ENCODE measurements around the gene CD180. TPM values are rescaled to one million over a fixed set of nuclear protein-coding genes. Genes with fewer than 3 reads are reported as not detected.

Gene CD180
- total RNA-seq, 2 donors from 2014 or later = 0.68 to 1.6 TPM

DNA sequence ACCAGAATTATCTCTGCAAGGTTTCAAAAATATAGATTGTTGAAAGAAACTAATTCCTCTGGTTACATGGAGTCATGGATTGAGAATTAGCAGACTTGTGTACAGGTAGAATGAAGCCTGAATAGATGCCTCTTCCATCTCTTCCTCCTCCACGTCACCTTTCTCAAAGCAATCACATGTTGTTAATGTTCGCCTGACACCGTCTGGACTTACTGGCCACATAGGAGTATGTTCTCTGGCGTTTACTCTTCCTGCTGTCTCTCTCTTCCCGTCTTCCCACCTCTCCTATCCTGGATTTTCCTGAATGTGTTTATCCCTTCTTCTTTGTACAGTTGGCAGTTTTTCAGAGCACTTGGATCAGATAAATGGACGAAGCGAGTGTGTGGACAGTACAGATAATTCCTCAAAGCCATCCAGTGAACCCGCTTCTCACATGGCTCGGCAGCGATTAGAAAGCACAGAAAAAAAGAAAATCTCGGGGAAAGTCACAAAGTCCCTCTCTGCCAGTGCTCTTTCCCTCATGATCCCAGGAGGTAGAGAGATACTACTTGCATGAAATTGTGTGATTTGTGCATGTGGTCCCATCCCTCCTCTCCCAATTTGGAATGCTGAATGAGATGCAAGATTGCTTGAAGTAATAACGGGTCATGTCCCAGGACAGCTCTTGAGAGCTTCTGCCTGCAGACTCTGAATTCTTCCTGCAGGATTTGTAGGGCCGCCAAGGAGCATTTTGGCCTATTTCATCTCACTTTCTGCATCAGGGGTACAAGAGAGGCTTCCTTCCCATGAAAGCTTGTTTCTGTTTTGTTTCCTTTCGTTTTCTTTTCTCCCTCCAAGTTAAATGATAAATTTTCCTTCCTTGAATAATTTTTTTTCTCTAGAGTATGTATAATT, 47.3 kb downstream of the CD180 start:
- ATAC-seq (peak; percentile 10 to 30), DNase-seq (no peak)
- intact Hi-C loops (cut with DNase I) = loop anchor here in 1 of 2 donors (5.0 kb wide), 1 partner anchor 157 kb away; no protein-coding TSS in a partner anchor

DNA sequence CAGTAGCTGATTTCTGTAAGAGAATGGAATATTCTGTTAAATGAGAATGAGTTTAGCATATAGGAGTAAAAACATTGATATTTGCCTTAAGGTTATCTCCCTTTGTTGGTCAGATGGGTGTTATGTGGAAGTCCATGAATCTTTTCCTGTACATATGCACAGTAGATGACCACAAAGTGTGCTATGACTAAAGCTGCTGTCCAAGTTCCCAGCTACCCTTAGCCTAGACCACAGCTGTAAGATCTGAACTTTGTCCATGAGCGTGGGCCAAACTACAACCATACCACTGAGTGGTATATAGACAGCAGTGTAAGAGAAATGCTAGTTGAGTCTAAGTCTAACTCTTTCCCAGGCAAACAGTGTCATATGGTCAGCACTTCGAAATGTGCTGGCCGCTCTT, 48.8 kb downstream of the CD180 start:
- ATAC-seq (no peak), DNase-seq (no peak)
- intact Hi-C loops (cut with DNase I) = loop anchor here in 1 of 2 donors (5.0 kb wide), 1 partner anchor 155 kb away; no protein-coding TSS in a partner anchor

DNA sequence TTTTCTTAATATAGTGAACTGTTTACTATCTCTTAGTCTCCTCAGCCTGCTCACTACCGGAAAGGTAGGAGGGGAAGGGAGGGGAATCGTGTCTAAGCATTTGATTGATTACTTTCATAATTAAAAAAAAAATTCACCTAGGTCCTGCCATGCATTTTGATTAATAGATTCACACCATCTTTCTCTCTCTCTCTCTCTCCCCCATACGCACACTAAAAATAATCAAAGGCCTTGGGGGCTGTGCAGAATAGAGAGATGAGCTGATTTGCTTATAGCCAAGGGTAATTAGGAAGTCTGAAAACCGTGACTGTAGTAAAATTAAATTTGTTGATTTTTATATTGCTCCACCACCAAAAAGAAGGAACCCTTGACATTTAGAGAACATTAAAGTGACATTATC, 49.6 kb downstream of the CD180 start:
- intact Hi-C loops (cut with DNase I) = loop anchor here in 1 of 2 donors (5.0 kb wide), 1 partner anchor 155 kb away; no protein-coding TSS in a partner anchor
- DNase-seq (no peak), ATAC-seq (no peak)

DNA sequence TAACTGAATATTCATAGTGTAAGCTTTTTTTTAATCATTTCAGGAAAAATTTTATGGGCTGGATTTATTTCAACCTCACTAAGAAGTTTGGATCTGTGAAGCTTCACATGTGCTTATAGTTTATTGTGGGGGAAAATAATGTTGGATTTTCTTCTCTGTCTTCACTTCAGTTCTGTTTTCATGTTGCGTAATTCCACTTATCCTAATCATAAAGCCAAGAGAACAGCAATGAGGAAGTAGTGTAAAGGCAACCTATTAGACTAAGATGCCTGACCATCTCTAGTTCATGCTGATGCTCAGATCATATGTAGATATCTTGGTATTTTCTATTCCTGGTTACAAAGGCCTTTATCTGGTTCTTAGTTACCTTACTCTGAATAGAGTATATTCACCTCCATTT, 50.0 kb downstream of the CD180 start:
- intact Hi-C loops (cut with DNase I) = loop anchor here in 1 of 2 donors (5.0 kb wide), 1 partner anchor 154 kb away; no protein-coding TSS in a partner anchor
- ATAC-seq (no peak), DNase-seq (no peak)

- intact Hi-C loops (cut with DNase I) = no loop called here
Measured at GRCh38 chr5:67144183-67144639, 52.4 kb downstream of the CD180 start.

DNA sequence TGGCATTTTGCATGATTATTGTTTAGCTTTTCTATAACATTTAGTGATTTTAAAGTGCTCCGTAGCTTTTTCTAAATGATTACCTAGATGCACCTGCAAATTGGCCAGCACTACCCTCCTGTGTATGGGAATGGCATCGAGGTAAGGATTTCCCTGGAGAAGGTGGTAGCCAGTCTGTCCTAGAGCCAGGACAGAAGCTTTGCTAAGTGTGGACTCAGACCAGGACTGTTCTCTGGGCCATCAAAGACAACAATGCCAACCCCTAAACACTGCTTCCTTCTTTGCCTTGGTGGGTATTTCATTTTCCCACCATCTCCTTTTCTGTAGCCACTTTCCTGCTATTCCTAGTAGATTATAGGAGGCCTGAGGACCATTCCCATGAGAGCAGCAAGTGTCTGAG, 53.0 kb downstream of the CD180 start:
- DNase-seq = no peak
- ATAC-seq = no peak
- intact Hi-C loops (cut with DNase I) = no loop called here

More at GRCh38 chr5:67144183-67144639, 52.4 kb downstream of the CD180 start:
- DNase-seq (no peak), ATAC-seq (no peak)

DNA sequence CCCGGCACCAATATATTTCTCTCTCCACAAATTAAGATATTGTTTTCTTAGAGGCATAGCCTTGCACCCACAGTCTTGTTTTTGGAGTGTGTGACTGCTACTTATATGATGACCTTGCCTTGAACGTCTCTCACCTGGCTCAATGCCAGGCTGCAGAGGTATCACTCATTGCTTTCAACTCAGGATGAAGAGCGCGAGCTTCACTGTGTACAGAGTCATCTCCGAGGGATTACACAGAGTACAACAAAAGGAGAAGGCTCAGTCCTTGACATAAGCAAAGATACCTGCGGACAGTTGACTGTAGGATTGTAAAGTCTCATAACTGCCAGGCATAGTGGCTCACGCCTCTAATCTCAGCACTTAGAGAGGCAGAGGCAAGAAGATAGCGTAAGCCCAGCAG, 53.8 kb downstream of the CD180 start:
- ATAC-seq (peak in 1 of 2 donors; percentile 60), DNase-seq (no peak)
- intact Hi-C loops (cut with DNase I) = no loop called here

DNA sequence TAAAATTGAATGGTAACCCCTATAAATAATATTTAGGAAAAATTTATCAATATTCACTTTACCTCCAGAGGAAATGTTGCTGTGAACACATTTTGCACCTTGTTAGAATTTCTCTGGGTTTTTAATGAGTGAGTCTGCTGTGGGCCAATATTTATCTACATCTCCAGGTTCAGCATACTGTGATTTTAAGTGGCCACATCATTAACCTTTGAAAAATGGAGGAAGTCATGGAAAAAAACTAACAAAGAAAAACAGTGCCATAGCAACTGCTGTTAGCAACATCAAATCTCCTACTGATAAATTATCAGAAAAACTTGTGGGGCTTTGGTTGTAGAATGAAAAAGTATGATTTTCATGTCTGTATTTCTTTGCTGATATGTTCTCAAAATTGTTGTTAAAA, 55.0 kb downstream of the CD180 start:
- DNase-seq (no peak), ATAC-seq (no peak)
- intact Hi-C loops (cut with DNase I) = no loop called here

DNA sequence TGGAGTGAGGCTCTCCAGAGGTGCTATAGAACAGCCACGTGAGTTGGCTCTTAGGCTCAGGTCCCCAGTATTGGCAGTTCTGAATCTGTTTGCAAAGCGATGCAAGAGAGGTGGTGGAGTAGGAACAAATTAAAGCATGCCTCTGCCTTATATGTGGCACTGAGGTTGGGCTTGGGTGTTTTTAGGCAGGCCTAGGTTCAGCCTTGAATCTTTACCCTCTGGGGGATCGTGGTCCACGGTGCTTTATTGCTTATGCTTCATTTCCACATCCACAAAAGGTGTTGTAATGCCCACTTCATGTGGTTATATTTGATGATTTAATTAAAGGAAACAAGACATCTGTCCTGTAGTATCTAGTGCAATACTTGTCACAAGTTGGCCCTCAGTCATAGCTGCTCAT, 56.2 kb downstream of the CD180 start:
- DNase-seq = no peak
- intact Hi-C loops (cut with DNase I) = no loop called here
- no peak for ATAC-seq

- intact Hi-C loops (cut with DNase I) = no loop called here
- ATAC-seq (no peak), DNase-seq (no peak)
Measured at GRCh38 chr5:67139030-67139429, 57.6 kb downstream of the CD180 start.

GRCh38 chr5:67135381-67135984, 61.1 kb downstream of the CD180 start:
- no peak for DNase-seq
- intact Hi-C loops (cut with DNase I) = no loop called here
- ATAC-seq = no peak

DNA sequence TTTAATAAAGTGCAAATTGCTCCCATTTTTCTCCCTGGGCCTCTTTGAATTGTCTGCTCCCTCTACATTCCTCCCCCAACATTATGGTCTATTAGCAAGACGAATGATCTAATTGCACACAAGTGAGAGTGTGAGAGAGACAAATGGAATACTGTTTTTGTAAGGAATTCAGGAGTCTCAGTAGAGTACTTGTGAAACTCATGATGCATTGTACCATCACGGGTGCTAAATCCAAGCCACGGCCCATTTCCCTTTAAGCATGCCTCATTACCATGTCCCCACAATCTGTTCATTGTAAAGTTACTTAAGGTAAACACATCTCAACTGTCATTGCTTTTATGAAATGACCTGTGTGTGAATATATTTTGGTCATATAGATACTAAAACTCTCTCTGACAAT, 62.8 kb downstream of the CD180 start:
- ATAC-seq (no peak), DNase-seq (no peak)
- intact Hi-C loops (cut with DNase I) = no loop called here

DNA sequence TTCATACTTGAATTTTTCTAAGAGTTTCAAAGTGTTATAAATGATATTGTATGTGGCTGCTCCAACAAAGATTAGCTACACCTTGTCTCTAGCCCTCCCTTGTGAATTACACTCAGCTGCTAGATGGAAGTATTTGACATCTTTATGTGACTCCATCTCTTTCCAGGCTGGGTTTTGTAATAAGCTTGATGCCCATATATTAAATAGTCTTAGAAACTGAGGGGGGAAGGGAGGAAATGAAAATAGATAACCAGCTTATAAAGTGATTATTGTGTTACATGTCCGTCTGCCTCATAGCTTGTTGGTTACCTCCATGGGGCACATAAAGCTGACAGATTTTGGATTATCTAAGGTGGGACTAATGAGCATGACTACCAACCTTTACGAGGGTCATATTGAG, 63.4 kb downstream of the CD180 start:
- intact Hi-C loops (cut with DNase I) = no loop called here
- DNase-seq (no peak), ATAC-seq (no peak)

DNA sequence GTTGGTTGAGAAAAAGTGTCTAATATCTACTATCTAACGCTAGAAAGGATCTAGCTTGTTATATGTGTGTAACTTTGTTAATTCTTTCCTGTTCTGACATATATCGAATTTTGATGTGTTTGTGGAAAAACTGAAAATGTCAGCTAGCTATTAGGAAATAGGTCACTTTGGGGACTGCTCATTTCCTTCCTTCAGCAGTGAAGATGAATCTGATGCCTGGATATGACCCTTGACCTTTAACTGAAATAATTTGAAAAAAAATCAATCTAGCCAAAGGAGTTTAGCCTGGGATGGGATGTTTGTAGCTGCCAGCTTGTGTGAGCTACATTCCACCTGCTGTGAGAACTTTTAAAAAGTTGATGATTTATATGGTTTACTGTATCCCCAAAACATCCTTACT, 66.8 kb downstream of the CD180 start:
- intact Hi-C loops (cut with DNase I) = no loop called here
- no peak for ATAC-seq

More for the DNA sequence above, 66.8 kb downstream of the CD180 start:
- DNase-seq = no peak
